Measurements from ENCODE around the gene ADGRG3. TPM values are rescaled to one million over a fixed set of nuclear protein-coding genes. Genes with fewer than 3 reads are reported as not detected.

The ADGRG3 gene
- total RNA-seq, 1 experiment from 2014 or later, result 0.46 TPM

DNA sequence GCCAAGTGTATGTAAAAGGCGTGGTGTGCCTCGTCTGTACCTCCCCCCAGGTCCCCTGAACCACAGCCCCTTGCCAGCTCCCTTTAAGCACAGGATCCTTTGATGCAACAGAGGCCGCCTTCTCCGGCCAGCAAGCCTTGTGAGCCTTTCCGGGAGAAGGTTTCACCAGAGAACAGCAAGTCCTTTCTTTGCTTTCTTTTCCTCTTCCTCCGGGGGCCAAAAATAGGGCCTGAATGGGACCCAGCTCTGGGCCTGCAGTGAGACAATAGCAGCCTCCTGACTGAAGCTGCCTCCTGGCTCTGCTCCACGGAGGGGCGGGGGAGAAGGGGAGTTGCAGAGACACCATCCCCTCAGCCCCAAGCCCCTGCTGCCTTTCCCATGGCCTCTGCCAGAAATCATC is 30.7 kb upstream of the ADGRG3 start:
- Histone ChIP-seq H3K56ac (ENCODE audit: insufficient read length, low read depth, low read length) (no peak overlapping the region), H2BK5ac (ENCODE audit: insufficient read length, low read length) (no peak overlapping the region), H2BK12ac (ENCODE audit: insufficient read length, low read depth, low read length) (no peak overlapping the region), H3K79me2 (ENCODE audit: insufficient read depth, low read length) (no peaks in the 10 kb centered on the region), H3K27ac (ENCODE audit: insufficient read length, low read depth, low read length) (no peak overlapping the region), H4K20me1 (ENCODE audit: control insufficient read depth, insufficient read depth, insufficient read length) (no peaks in the 10 kb centered on the region), H3K4me2 (ENCODE audit: insufficient read depth, insufficient read length, low read length) (no peak overlapping the region), H3K79me1 (ENCODE audit: insufficient read depth, low read depth, low read length, poor library complexity, severe bottlenecking) (no peaks in the 10 kb centered on the region), H3K4ac (ENCODE audit: low read depth, low read length) (no peak overlapping the region), H3K9me3 (ENCODE audit: control insufficient read depth, low read depth, low read length) (no peaks in the 10 kb centered on the region), H3K9ac (ENCODE audit: extremely low read depth, insufficient read length, low read length) (no peak overlapping the region), H3K14ac (ENCODE audit: insufficient read depth, low read length) (no peak overlapping the region), H2AK5ac (ENCODE audit: insufficient read length, low read length) (no peak overlapping the region), H4K91ac (ENCODE audit: insufficient read length, low read depth, low read length) (no peak overlapping the region), H2BK120ac (ENCODE audit: low read depth, low read length, poor library complexity, severe bottlenecking) (no peak overlapping the region), H3K18ac (ENCODE audit: insufficient read length, low read depth, low read length) (no peak overlapping the region), H3K23ac (ENCODE audit: insufficient read length, low read depth, low read length) (no peak overlapping the region), H3K27me3 (ENCODE audit: insufficient read depth, low read length) (peaks cover 2% of the 10 kb centered on the region; the same call in 1 of the 2 replicates), H3K23me2 (ENCODE audit: insufficient read length, low read depth, low read length, poor library complexity, severe bottlenecking) (no peaks in the 10 kb centered on the region), H2BK20ac (ENCODE audit: low read depth, low read length, poor library complexity, severe bottlenecking) (no peak overlapping the region), H4K5ac (ENCODE audit: insufficient read length, low read depth, low read length) (no peak overlapping the region), H2AFZ (ENCODE audit: low read length) (no peak overlapping the region), H4K8ac (replicated peaks; ENCODE audit: insufficient read length, low read depth, low read length) (no peak overlapping the region), H3K4me1 (ENCODE audit: insufficient read depth, low read length) (no peaks in the 10 kb centered on the region), H2BK15ac (ENCODE audit: low read depth, low read length) (no peak overlapping the region), H3T11ph (ENCODE audit: low read length) (no peak overlapping the region)
- DNase-seq, result no peak
- H3K4me1 Mint-ChIP-seq, result peaks cover 12 to 31% of the 10 kb centered on the region in 2 experiments
- no peak overlapping the region for H3K4me3 Mint-ChIP-seq
- peaks cover 42% of the 10 kb centered on the region for H3K27me3 Mint-ChIP-seq (ENCODE audit: low read depth)
- H3K36me3 Mint-ChIP-seq (ENCODE audit: insufficient read depth in 1 of 3, low read depth in 3 of 3), result no peaks in the 10 kb centered on the region
- no peaks in the 10 kb centered on the region for H3K9me3 Mint-ChIP-seq
- no peak overlapping the region for H3K27ac Mint-ChIP-seq
- no peak for TF ChIP-seq CTCF (conservative IDR thresholded peaks at IDR 0.05)
- no CpG with 5 or more reads among the region's 8 CpGs for WGBS (ENCODE audit: extremely low coverage, insufficient read length, low lambda C conversion rate)
